Neuron (in vitro differentiated cells): ENCODE measurements around the gene ROBO4.

Source experiments
- H2AFZ ChIP-seq: one replicate; pipeline ENCODE4 v1.6.1; 2013; ENCODE audit warnings: low read depth, mild to moderate bottlenecking, inconsistent platforms, low read length, moderate library complexity
- H3K27me3 ChIP-seq: one replicate; pipeline ENCODE4 v1.6.1; 2013; ENCODE audit warnings: low read length; ENCODE audit not compliant: insufficient read depth
- H3K36me3 ChIP-seq: one replicate; pipeline ENCODE4 v1.6.1; 2013; ENCODE audit warnings: low read length; ENCODE audit not compliant: insufficient read depth
- H3K4me1 ChIP-seq: one replicate; pipeline ENCODE4 v1.6.1; 2013; ENCODE audit warnings: low read length; ENCODE audit not compliant: insufficient read depth
- H3K4me3 ChIP-seq: 2 replicates; pipeline ENCODE4 v1.5.1; 2013; ENCODE audit warnings: mild to moderate bottlenecking, low read length, moderate library complexity
- H3K9me3 ChIP-seq: one replicate; pipeline ENCODE4 v1.6.1; 2013; ENCODE audit warnings: low read length

ROBO4 gene

GRCh38 chr11:124891373-124891861 is 6.2 kb downstream of the ROBO4 start:
- H3K27me3 ChIP-seq, result peaks cover 17% of the 10 kb centered on the region
- no peaks in the 10 kb centered on the region for H3K36me3 ChIP-seq
- H3K9me3 ChIP-seq, result no peaks in the 10 kb centered on the region
- no peak overlapping the region for H3K4me3 ChIP-seq
- H2AFZ ChIP-seq, result no peak overlapping the region
- H3K4me1 ChIP-seq, result no peaks in the 10 kb centered on the region

GRCh38 chr11:124890683-124891372 is 6.8 kb downstream of the ROBO4 start:
- no peaks in the 10 kb centered on the region for H3K9me3 ChIP-seq
- H3K4me3 ChIP-seq, result no peak overlapping the region
- peaks cover 17% of the 10 kb centered on the region for H3K27me3 ChIP-seq
- no peaks in the 10 kb centered on the region for H3K36me3 ChIP-seq
- no peaks in the 10 kb centered on the region for H3K4me1 ChIP-seq
- H2AFZ ChIP-seq, result no peak overlapping the region

GRCh38 chr11:124890151-124890550 is 7.5 kb downstream of the ROBO4 start:
- H3K9me3 ChIP-seq, result no peaks in the 10 kb centered on the region
- H3K36me3 ChIP-seq, result no peaks in the 10 kb centered on the region
- no peak overlapping the region for H2AFZ ChIP-seq
- H3K4me3 ChIP-seq, result no peak overlapping the region
- H3K27me3 ChIP-seq, result peaks cover 17% of the 10 kb centered on the region
- no peaks in the 10 kb centered on the region for H3K4me1 ChIP-seq

- no peaks in the 10 kb centered on the region for H3K9me3 ChIP-seq
- no peaks in the 10 kb centered on the region for H3K36me3 ChIP-seq
- no peak overlapping the region for H3K4me3 ChIP-seq
- H3K27me3 ChIP-seq, result peaks cover 17% of the 10 kb centered on the region
- H3K4me1 ChIP-seq, result no peaks in the 10 kb centered on the region
- H2AFZ ChIP-seq, result no peak overlapping the region
Observed at GRCh38 chr11:124889191-124890091, 8.2 kb downstream of the ROBO4 start.

GRCh38 chr11:124887667-124888013 is 10.0 kb downstream of the ROBO4 start:
- Histone ChIP-seq H3K4me1 (no peaks in the 10 kb centered on the region), H3K27me3 (peaks cover 17% of the 10 kb centered on the region), H3K4me3 (no peak overlapping the region), H3K36me3 (no peaks in the 10 kb centered on the region), H2AFZ (no peak overlapping the region), H3K9me3 (no peaks in the 10 kb centered on the region)

GRCh38 chr11:124886978-124887666 is 10.5 kb downstream of the ROBO4 start:
- H3K4me3 ChIP-seq, result no peak overlapping the region
- no peak overlapping the region for H2AFZ ChIP-seq
- peaks cover 13% of the 10 kb centered on the region for H3K27me3 ChIP-seq
- no peaks in the 10 kb centered on the region for H3K4me1 ChIP-seq
- no peaks in the 10 kb centered on the region for H3K36me3 ChIP-seq
- no peaks in the 10 kb centered on the region for H3K9me3 ChIP-seq

GRCh38 chr11:124886476-124886875 is 11.2 kb downstream of the ROBO4 start:
- no peaks in the 10 kb centered on the region for H3K9me3 ChIP-seq
- no peak overlapping the region for H2AFZ ChIP-seq
- no peaks in the 10 kb centered on the region for H3K4me1 ChIP-seq
- H3K27me3 ChIP-seq, result peaks cover 9% of the 10 kb centered on the region
- no peaks in the 10 kb centered on the region for H3K36me3 ChIP-seq
- H3K4me3 ChIP-seq, result no peak overlapping the region

- Histone ChIP-seq H3K4me3 (no peak overlapping the region), H2AFZ (no peak overlapping the region), H3K4me1 (no peaks in the 10 kb centered on the region), H3K36me3 (no peaks in the 10 kb centered on the region), H3K9me3 (no peaks in the 10 kb centered on the region), H3K27me3 (peaks cover 9% of the 10 kb centered on the region)
Observed at GRCh38 chr11:124884869-124885479, 12.7 kb downstream of the ROBO4 start.

- no peak overlapping the region for H2AFZ ChIP-seq
- H3K9me3 ChIP-seq, result no peaks in the 10 kb centered on the region
- peaks cover 3% of the 10 kb centered on the region for H3K27me3 ChIP-seq
- no peaks in the 10 kb centered on the region for H3K36me3 ChIP-seq
- no peak overlapping the region for H3K4me3 ChIP-seq
- H3K4me1 ChIP-seq, result no peaks in the 10 kb centered on the region
Observed at GRCh38 chr11:124884340-124884739, 13.3 kb downstream of the ROBO4 start.

GRCh38 chr11:124882339-124883071 is 15.2 kb downstream of the ROBO4 start:
- H3K9me3 ChIP-seq, result no peaks in the 10 kb centered on the region
- no peak overlapping the region for H2AFZ ChIP-seq
- H3K4me1 ChIP-seq, result no peaks in the 10 kb centered on the region
- no peaks in the 10 kb centered on the region for H3K36me3 ChIP-seq
- no peak overlapping the region for H3K4me3 ChIP-seq
- H3K27me3 ChIP-seq, result no peaks in the 10 kb centered on the region

- no peak overlapping the region for H2AFZ ChIP-seq
Observed at GRCh38 chr11:124880958-124881357, 16.7 kb downstream of the ROBO4 start.

GRCh38 chr11:124880290-124880611 is 17.4 kb downstream of the ROBO4 start:
- no peak overlapping the region for H2AFZ ChIP-seq
- H3K27me3 ChIP-seq, result peaks cover 4% of the 10 kb centered on the region
- no peaks in the 10 kb centered on the region for H3K9me3 ChIP-seq
- H3K4me1 ChIP-seq, result peaks cover 5% of the 10 kb centered on the region
- H3K4me3 ChIP-seq, result no peak overlapping the region
- H3K36me3 ChIP-seq, result no peaks in the 10 kb centered on the region

More at GRCh38 chr11:124880958-124881357, 16.7 kb downstream of the ROBO4 start:
- H3K4me1 ChIP-seq, result peaks cover 5% of the 10 kb centered on the region
- H3K36me3 ChIP-seq, result no peaks in the 10 kb centered on the region
- H3K27me3 ChIP-seq, result no peaks in the 10 kb centered on the region
- H3K9me3 ChIP-seq, result no peaks in the 10 kb centered on the region
- no peak overlapping the region for H3K4me3 ChIP-seq
